ENCODE measurements around the gene RGS3. TPM values are rescaled to one million over a fixed set of nuclear protein-coding genes. Genes with fewer than 3 reads are reported as not detected.

RGS3 gene
- total RNA-seq, 1 donor from 2014 or later, result 36.7 TPM

DNA sequence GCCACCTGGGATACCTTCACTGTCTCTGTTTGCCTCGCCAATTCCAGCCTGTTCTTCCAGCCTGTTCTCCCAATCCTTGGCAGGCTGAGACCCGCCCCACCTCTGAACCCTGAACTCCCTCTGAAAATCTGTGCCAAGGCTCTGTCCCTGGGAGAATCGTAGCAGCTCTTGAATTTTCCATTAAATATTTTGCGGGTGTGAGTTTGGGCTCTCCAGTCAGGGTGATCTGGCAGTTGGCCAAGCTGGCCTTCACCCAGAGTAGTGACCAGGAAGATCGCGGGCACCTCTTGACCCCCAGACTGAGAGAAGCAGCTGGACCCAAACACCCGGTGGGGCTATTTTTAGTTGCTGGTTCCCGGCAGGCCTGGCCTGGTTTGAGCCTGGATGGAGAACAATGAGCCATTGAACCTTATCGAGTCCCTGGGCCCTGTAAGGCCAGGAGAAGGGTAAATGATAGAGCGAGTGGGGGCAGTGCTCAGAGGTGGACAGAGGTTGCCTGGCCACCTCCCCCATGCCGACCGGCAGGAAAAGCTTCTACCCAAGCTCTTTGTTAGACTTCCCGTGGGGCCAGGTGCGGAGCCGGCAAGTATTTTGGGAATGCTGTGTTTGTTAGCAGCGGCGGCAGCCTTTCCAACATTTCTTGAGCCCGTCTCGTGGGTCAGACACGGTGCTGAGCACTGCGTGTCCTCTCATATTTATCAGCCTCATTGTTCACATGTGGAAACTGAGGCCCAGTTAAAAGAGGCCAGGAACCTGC lies 146.2 kb downstream of the RGS3 start:
- H3K36me3 Mint-ChIP-seq (ENCODE audit: low read depth), result no peaks in the 10 kb centered on the region
- no peak for DNase-seq (ENCODE audit: low read depth, low spot score)
- no peaks in the 10 kb centered on the region for H3K9me3 Mint-ChIP-seq
- H3K27ac Mint-ChIP-seq (ENCODE audit: unreplicated experiment), result peak overlapping the region; percentile 78
- H3K4me3 Mint-ChIP-seq, result peak overlapping the region; percentile 54
- TF ChIP-seq, protein P1, sequence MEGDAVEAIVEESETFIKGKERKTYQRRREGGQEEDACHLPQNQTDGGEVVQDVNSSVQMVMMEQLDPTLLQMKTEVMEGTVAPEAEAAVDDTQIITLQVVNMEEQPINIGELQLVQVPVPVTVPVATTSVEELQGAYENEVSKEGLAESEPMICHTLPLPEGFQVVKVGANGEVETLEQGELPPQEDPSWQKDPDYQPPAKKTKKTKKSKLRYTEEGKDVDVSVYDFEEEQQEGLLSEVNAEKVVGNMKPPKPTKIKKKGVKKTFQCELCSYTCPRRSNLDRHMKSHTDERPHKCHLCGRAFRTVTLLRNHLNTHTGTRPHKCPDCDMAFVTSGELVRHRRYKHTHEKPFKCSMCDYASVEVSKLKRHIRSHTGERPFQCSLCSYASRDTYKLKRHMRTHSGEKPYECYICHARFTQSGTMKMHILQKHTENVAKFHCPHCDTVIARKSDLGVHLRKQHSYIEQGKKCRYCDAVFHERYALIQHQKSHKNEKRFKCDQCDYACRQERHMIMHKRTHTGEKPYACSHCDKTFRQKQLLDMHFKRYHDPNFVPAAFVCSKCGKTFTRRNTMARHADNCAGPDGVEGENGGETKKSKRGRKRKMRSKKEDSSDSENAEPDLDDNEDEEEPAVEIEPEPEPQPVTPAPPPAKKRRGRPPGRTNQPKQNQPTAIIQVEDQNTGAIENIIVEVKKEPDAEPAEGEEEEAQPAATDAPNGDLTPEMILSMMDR (conservative IDR thresholded peaks at IDR 0.05), result no peak
- no peaks in the 10 kb centered on the region for H3K27me3 Mint-ChIP-seq (ENCODE audit: low read depth)
- H3K4me1 Mint-ChIP-seq, result peaks cover 43% of the 10 kb centered on the region

DNA sequence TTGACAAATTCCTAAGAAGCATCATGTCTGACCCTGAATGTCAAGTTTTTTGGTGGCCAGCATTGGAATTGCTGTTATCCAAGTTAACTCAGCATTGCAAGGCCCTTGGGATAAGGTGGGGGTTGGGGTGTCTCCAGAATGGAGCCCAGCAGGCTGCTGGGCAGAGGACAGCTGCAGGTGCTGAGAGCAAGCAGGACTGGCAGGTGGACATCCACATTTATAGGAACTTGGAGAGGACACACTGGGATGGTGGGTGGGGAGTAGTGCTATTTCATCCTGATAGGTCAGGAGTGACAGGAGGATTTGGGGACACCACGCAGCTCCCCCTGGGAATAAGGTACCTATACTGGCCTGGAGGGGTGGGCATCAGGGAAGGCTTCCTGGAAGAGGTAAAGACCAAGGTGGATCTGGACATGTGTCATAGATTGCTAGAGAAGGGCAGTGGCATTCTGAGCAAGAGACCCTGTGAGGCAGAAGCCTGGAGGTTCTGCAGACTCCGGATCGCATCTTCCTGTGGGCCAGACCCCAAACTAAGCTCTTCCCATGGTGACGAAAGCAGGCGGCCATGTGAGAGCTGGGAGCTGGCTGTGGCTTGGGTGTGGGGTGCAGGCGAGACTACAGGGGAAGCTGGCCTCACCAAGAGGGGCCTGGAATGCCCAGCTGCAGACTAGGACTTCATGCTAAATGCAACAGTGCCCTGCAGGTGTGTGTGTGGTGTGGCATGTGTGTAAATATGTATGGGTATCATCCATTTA lies 148.1 kb downstream of the RGS3 start:
- DNase-seq (ENCODE audit: low read depth, low spot score), result no peak
- Mint-ChIP-seq H3K36me3 (ENCODE audit: low read depth) (no peaks in the 10 kb centered on the region), H3K9me3 (no peaks in the 10 kb centered on the region), H3K4me1 (peaks cover 55% of the 10 kb centered on the region), H3K4me3 (no peak overlapping the region), H3K27ac (ENCODE audit: unreplicated experiment) (peak overlapping the region; percentile 35), H3K27me3 (ENCODE audit: low read depth) (no peaks in the 10 kb centered on the region)
- TF ChIP-seq, protein P1 (conservative IDR thresholded peaks at IDR 0.05), result no peak

DNA sequence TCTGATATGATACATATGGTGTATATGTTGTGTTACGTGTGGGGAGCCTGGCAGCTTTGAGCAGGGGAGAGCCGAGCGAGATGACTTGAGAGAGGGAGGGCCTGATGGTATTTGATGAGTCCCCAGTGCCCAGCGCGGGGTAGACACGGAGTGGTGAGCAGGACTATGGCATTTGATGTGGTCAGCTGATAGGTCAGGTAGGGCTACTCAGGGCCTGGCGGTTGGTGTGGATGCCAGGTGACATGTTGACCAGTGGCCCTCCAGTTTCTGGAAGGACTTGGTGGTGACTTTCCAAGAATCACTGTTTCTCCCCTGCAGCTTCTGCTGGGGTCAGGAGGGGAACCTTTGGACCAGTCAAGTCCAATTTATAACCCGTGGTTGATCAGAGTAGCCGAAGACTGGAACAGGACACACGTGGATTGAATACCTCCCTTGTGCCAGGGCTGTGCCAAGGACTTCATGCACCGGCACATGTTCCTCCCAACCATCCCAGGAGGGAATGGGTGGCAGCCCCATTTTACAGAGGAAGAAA lies 148.8 kb downstream of the RGS3 start:
- no peak for DNase-seq (ENCODE audit: low read depth, low spot score)
- H3K4me3 Mint-ChIP-seq, result no peak overlapping the region
- TF ChIP-seq, protein P1 (conservative IDR thresholded peaks at IDR 0.05), result no peak

DNA sequence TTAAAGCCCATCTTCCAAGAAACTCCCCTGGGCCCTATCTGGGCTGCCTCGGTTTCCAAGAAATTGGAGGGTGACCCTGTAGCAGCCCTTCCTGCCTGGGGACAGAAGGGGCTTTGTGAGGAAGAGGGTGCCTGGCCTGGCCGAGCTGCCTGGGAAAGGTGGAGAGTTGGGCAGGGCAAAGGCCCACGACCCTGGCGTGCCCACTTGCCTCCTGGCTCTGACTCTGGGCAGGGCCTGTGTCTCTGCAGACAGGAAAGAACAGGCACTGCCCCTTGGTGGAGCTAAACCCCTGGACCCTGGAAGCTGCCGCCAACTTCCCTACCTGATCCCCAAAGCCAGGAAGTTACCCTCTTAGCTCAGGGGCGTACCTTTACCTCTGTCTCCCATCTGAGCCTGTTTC lies 149.3 kb downstream of the RGS3 start:
- no peak overlapping the region for H3K4me3 Mint-ChIP-seq
- H3K27ac Mint-ChIP-seq (ENCODE audit: unreplicated experiment), result no peak overlapping the region

More for the DNA sequence above, 148.8 kb downstream of the RGS3 start:
- no peaks in the 10 kb centered on the region for H3K27me3 Mint-ChIP-seq (ENCODE audit: low read depth)
- H3K27ac Mint-ChIP-seq (ENCODE audit: unreplicated experiment), result peak overlapping the region; percentile 35
- no peaks in the 10 kb centered on the region for H3K9me3 Mint-ChIP-seq
- H3K4me1 Mint-ChIP-seq, result peaks cover 57% of the 10 kb centered on the region
- no peaks in the 10 kb centered on the region for H3K36me3 Mint-ChIP-seq (ENCODE audit: low read depth)

DNA sequence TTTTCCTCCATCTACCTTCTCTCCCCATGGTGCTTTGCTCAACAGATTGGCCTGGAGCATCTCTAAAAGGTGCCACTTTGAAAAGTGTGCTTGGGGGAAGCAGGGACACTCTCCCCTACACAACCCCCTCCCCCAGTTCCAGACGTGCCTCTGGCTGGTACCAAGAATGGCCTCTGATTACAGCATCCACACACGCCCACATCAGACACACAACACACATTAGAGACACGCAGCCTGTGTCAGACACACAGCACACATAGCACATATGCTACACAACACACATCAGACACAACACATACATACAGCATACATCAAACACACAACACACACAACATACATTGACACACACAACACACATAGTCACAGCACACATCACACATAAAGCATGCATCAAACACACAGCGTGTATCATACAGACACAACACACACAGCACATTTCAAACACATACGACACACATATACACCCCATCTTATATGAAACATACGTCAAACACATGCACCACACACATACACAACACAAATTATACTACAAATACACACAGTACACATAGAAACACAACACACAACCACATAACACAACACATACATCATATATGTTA lies 150.4 kb downstream of the RGS3 start:
- DNase-seq (ENCODE audit: low read depth, low spot score), result no peak
- Mint-ChIP-seq H3K4me1 (peaks cover 58% of the 10 kb centered on the region), H3K27ac (ENCODE audit: unreplicated experiment) (peak overlapping the region; percentile 14), H3K36me3 (ENCODE audit: low read depth) (no peaks in the 10 kb centered on the region), H3K27me3 (ENCODE audit: low read depth) (no peaks in the 10 kb centered on the region), H3K9me3 (no peaks in the 10 kb centered on the region), H3K4me3 (no peak overlapping the region)
- TF ChIP-seq, protein P1 (conservative IDR thresholded peaks at IDR 0.05), result no peak

More for the DNA sequence above, 149.3 kb downstream of the RGS3 start:
- Mint-ChIP-seq H3K4me1 (peaks cover 62% of the 10 kb centered on the region), H3K36me3 (ENCODE audit: low read depth) (no peaks in the 10 kb centered on the region), H3K27me3 (ENCODE audit: low read depth) (no peaks in the 10 kb centered on the region), H3K9me3 (no peaks in the 10 kb centered on the region)
- no peak for DNase-seq (ENCODE audit: low read depth, low spot score)
- TF ChIP-seq, protein P1 (conservative IDR thresholded peaks at IDR 0.05), result no peak
